GM23338 (cell line): Measurements from ENCODE around the gene LRRC25. TPM values are rescaled to one million over a fixed set of nuclear protein-coding genes. Genes with fewer than 3 reads are reported as not detected.

Experiments used
- ATAC-seq: fragments of 200-7000 bp; cut with Tn5 transposase; 3 replicates; pipeline ENCODE4 v1.9.1; 2020
- DNase-seq: peaks from one replicate; pipeline ENCODE4 v3.0.0-alpha.2; 2015; ENCODE audit warnings: low spot score
- H2AFZ ChIP-seq: fragments of 200-600 bp; sonication (generic); 2 replicates; pipeline ENCODE4 v1.8.0; 2016; ENCODE audit warnings: antibody characterized with exemption, mild to moderate bottlenecking, moderate library complexity
- H3F3A ChIP-seq: fragments of 200-600 bp; sonication (generic); replicated peaks from 2 replicates; pipeline ENCODE4 v1.8.0; 2017; ENCODE audit warnings: antibody characterized with exemption, mixed run types, low read depth
- H3K27ac ChIP-seq: fragments of 200-600 bp; sonication (generic); 2 replicates; pipeline ENCODE4 v1.6.1; 2016; ENCODE audit warnings: low read depth
- H3K27me3 ChIP-seq: fragments of 200-600 bp; sonication (generic); 2 replicates; pipeline ENCODE4 v1.8.0; 2016; ENCODE audit warnings: mild to moderate bottlenecking, mixed run types, moderate library complexity; ENCODE audit not compliant: insufficient read depth
- H3K36me3 ChIP-seq: fragments of 200-600 bp; sonication (generic); 2 replicates; pipeline ENCODE4 v1.8.0; 2016; ENCODE audit warnings: mild to moderate bottlenecking; ENCODE audit not compliant: insufficient read depth
- H3K4me1 ChIP-seq: fragments of 200-600 bp; sonication (generic); 2 replicates; pipeline ENCODE4 v1.8.0; 2016; ENCODE audit warnings: mild to moderate bottlenecking, moderate library complexity; ENCODE audit not compliant: insufficient read depth
- H3K4me2 ChIP-seq: fragments of 200-600 bp; sonication (generic); 2 replicates; pipeline ENCODE4 v1.7.1; 2017; ENCODE audit warnings: mixed run types
- H3K4me3 ChIP-seq: fragments of 200-600 bp; sonication (generic); 2 replicates; pipeline ENCODE4 v1.6.1; 2016; ENCODE audit warnings: mixed run types
- H3K79me2 ChIP-seq: fragments of 200-600 bp; sonication (generic); replicated peaks from 2 replicates; pipeline ENCODE4 v1.8.0; 2017; ENCODE audit warnings: mild to moderate bottlenecking; ENCODE audit not compliant: insufficient read depth
- H3K9me2 ChIP-seq: fragments of 200-600 bp; sonication (generic); 2 replicates; pipeline ENCODE4 v1.8.0; 2017; ENCODE audit not compliant: insufficient read depth
- H4K20me1 ChIP-seq: fragments of 200-600 bp; sonication (generic); replicated peaks from 2 replicates; pipeline ENCODE4 v1.8.0; 2017; ENCODE audit warnings: mild to moderate bottlenecking; ENCODE audit not compliant: insufficient read depth
- H3K27ac Mint-ChIP-seq: 2 replicates; pipeline ENCODE4 v1.8.0; 2020; ENCODE audit warnings: inconsistent platforms, mild to moderate bottlenecking, moderate library complexity, mixed read lengths
- H3K27me3 Mint-ChIP-seq: 3 replicates; pipeline ENCODE4 v1.8.0; 2022; ENCODE audit warnings: low read depth, mild to moderate bottlenecking, moderate library complexity, mixed read lengths, inconsistent platforms; ENCODE audit not compliant: insufficient read depth, poor library complexity
- H3K36me3 Mint-ChIP-seq: 3 replicates; pipeline ENCODE4 v1.8.0; 2021; ENCODE audit warnings: low read depth, mild to moderate bottlenecking, inconsistent platforms, moderate library complexity, mixed read lengths
- H3K4me1 Mint-ChIP-seq: 3 replicates; pipeline ENCODE4 v1.8.0; 2020; ENCODE audit warnings: mild to moderate bottlenecking, inconsistent platforms, mixed read lengths
- H3K4me3 Mint-ChIP-seq: 3 replicates; pipeline ENCODE4 v1.8.0; 2021; ENCODE audit warnings: moderate library complexity, mild to moderate bottlenecking, inconsistent platforms, mixed read lengths
- H3K9me3 Mint-ChIP-seq: 3 replicates; pipeline ENCODE4 v1.8.0; 2020; ENCODE audit warnings: moderate library complexity, mild to moderate bottlenecking, inconsistent platforms, mixed read lengths
- EZH2 ChIP-seq: fragments of 200-600 bp; sonication (generic); IDR thresholded peaks from one replicate; pipeline ENCODE4 v1.8.0; 2017; ENCODE audit warnings: antibody characterized with exemption, mild to moderate bottlenecking, low read depth; ENCODE audit not compliant: unreplicated experiment
- REST ChIP-seq: IDR thresholded peaks from one replicate; pipeline ENCODE4 v1.6.1; 2018; ENCODE audit warnings: antibody characterized with exemption; ENCODE audit not compliant: unreplicated experiment
- STAT1 ChIP-seq: IDR thresholded peaks from one replicate; pipeline ENCODE4 v1.6.1; 2016; ENCODE audit warnings: antibody characterized with exemption; ENCODE audit not compliant: unreplicated experiment
- ZNF331 ChIP-seq: fragments of 250-450 bp; sonication (Bioruptor Pico); IDR thresholded peaks from 2 replicates; pipeline ENCODE4 v1.5.0; 2020; ENCODE audit warnings: low read depth, mild to moderate bottlenecking, moderate library complexity
- ZNF462 ChIP-seq: fragments of 250-450 bp; sonication (Bioruptor Pico); IDR thresholded peaks from 2 replicates; pipeline ENCODE4 v1.5.0; 2020; ENCODE audit warnings: mild to moderate bottlenecking, moderate library complexity
- polyA plus RNA-seq: library from polyadenylated mRNA; unstranded; fragments of >200 nt; fragmentation: Nextera tagmentation; extraction: Ambion mirVana; gene quantifications from 2 replicates; pipeline ENCODE4 v1.2.1, GENCODE V29; 2016
- total RNA-seq: library from RNA; depleted of rRNA; stranded (reverse); fragments of >200 nt; shearing (Covaris generic); gene quantifications from 2 replicates; pipeline ENCODE4 v1.2.3, GENCODE V29; 2014
- TF ChIP-seq, protein P1 (sequence below): IDR thresholded peaks from 2 replicates; pipeline ENCODE4 v1.6.1; 2016; ENCODE audit warnings: antibody characterized with exemption
- TF ChIP-seq, protein P2 (sequence below), 2 experiments: fragments of 200-600 bp in 1 of 2; sonication (generic) in 1 of 2; conservative IDR thresholded peaks; 2 replicates each; pipeline versions ENCODE4 v1.5.1 to v1.6.1; 2016 to 2017; ENCODE audit warnings: antibody characterized with exemption in 2 of 2, low read depth in 2 of 2, mild to moderate bottlenecking in 2 of 2, moderate library complexity in 1 of 2

The LRRC25 gene
- total and polyA plus RNA-seq, 2 experiments from 2014 or later, result 0.17 to 0.24 TPM

GRCh38 chr19:18429717-18430416, 32.4 kb upstream of the LRRC25 start (continued):
- no peak for TF ChIP-seq ZNF462
- TF ChIP-seq, protein P1, sequence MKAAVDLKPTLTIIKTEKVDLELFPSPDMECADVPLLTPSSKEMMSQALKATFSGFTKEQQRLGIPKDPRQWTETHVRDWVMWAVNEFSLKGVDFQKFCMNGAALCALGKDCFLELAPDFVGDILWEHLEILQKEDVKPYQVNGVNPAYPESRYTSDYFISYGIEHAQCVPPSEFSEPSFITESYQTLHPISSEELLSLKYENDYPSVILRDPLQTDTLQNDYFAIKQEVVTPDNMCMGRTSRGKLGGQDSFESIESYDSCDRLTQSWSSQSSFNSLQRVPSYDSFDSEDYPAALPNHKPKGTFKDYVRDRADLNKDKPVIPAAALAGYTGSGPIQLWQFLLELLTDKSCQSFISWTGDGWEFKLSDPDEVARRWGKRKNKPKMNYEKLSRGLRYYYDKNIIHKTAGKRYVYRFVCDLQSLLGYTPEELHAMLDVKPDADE, result no peak

- Histone ChIP-seq H3K27me3 (no peaks in the 10 kb centered on the region), H3F3A (peaks cover 3% of the 10 kb centered on the region; the same call in 1 of the 2 replicates), H3K79me2 (no peaks in the 10 kb centered on the region), H4K20me1 (peaks cover 1% of the 10 kb centered on the region; the same call in 1 of the 2 replicates), H3K27ac (no peak overlapping the region), H3K4me3 (peak overlapping the region; percentile 73), H3K36me3 (no peaks in the 10 kb centered on the region), H3K4me2 (peak overlapping the region; percentile 91), H2AFZ (peak overlapping the region; percentile 59; the same call in 1 of the 2 replicates), H3K4me1 (peaks cover 38% of the 10 kb centered on the region; the same call in 1 of the 2 replicates), H3K9me2 (no peaks in the 10 kb centered on the region)
- H3K9me3 Mint-ChIP-seq, result no peaks in the 10 kb centered on the region
- DNase-seq (peak; percentile 96), ATAC-seq (peak; percentile 64)
- no peaks in the 10 kb centered on the region for H3K36me3 Mint-ChIP-seq
- no peak overlapping the region for H3K27ac Mint-ChIP-seq
- H3K27me3 Mint-ChIP-seq, result peaks cover 13% of the 10 kb centered on the region
- H3K4me3 Mint-ChIP-seq, result peak overlapping the region; percentile 64; the same call in 2 of the 3 replicates
- H3K4me1 Mint-ChIP-seq, result peaks cover 21% of the 10 kb centered on the region
- no peak for TF ChIP-seq REST
- no peak for TF ChIP-seq ZNF331 (CRISPR knock-in tag)
- TF ChIP-seq STAT1, result no peak
- TF ChIP-seq, protein P1, result no peak
- no peak for TF ChIP-seq EZH2
- TF ChIP-seq, protein P2, sequence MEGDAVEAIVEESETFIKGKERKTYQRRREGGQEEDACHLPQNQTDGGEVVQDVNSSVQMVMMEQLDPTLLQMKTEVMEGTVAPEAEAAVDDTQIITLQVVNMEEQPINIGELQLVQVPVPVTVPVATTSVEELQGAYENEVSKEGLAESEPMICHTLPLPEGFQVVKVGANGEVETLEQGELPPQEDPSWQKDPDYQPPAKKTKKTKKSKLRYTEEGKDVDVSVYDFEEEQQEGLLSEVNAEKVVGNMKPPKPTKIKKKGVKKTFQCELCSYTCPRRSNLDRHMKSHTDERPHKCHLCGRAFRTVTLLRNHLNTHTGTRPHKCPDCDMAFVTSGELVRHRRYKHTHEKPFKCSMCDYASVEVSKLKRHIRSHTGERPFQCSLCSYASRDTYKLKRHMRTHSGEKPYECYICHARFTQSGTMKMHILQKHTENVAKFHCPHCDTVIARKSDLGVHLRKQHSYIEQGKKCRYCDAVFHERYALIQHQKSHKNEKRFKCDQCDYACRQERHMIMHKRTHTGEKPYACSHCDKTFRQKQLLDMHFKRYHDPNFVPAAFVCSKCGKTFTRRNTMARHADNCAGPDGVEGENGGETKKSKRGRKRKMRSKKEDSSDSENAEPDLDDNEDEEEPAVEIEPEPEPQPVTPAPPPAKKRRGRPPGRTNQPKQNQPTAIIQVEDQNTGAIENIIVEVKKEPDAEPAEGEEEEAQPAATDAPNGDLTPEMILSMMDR (conservative IDR thresholded peaks at IDR 0.05; ENCODE audit: low read depth in 2 of 2), result no peak
Observed at GRCh38 chr19:18428787-18429674, 31.6 kb upstream of the LRRC25 start.
